ENCODE results near the gene ZNF778. TPM values are rescaled to one million over a fixed set of nuclear protein-coding genes. Genes with fewer than 3 reads are reported as not detected.
"Not testable (repeated sequence)": the region's sequence is repeated elsewhere in the genome, so short reads cannot be mapped to it uniquely, and the experiment has no call there.

ZNF778 gene
- total RNA-seq, 1 donor from 2014 or later, result 37.5 TPM

GRCh38 chr16:89257281-89257731 is 39.8 kb downstream of the ZNF778 start:
- DNase-seq, result peak; percentile 26

DNA sequence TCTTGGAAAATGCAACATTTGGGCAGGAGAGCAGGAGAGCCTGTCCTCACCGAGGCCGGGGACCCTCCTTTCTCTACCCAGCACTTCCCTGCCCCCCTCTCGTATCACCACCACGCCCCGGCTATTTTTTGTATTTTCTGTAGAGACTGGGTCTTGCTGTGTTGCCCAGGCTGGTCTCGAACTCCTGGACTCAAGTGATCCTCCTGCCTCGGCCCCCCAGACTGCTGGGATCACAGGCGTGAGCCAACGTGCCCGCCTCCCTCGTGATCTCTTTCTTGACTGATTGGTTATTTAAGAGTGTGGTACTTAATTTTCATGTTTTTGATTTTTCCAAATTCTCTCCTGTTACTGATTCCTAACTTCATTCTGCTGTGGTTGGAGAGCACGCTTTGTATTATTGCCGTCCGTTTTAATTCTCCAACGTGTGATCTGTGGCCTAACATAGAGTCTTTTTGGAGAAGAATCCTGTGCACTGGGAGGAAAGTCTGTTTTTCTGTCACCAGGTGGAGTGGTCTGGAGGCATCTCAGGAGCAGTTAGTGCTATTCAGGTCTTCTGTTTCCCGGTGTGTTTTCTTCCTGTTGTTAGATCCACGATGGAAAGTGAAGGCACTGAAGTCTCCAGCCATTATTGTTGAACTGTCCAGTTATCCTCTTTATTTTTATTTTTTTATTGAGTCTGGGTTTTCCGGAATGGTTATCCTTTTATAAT is 40.4 kb downstream of the ZNF778 start:
- DNase-seq, result no peak

GRCh38 chr16:89259901-89260300 is 42.4 kb downstream of the ZNF778 start:
- not testable (repeated sequence) for DNase-seq

- no peak for DNase-seq
Measured at GRCh38 chr16:89261691-89262563, 44.4 kb downstream of the ZNF778 start.

GRCh38 chr16:89264800-89265550 is 47.5 kb downstream of the ZNF778 start:
- DNase-seq, result no peak

DNA sequence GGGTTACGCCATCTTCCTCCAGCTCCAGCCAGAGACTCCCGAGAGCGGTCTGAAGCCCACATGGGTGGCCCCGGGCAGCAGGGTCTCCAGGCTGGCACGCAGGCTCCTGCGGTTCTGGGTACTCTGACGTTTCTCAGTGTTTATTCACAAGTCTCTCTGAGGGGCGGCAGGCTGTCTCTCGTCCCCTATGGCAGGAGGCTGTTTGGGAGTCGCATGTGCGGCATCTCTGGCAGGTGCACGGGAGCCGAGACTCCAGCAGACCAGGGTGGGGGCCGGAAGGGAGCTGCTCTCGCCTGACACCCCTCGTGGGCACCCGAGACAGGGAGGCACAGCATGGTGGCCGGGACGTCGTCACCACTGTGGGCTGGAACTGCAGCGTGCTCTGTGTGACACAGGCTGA is 48.1 kb downstream of the ZNF778 start:
- no peak for DNase-seq

DNA sequence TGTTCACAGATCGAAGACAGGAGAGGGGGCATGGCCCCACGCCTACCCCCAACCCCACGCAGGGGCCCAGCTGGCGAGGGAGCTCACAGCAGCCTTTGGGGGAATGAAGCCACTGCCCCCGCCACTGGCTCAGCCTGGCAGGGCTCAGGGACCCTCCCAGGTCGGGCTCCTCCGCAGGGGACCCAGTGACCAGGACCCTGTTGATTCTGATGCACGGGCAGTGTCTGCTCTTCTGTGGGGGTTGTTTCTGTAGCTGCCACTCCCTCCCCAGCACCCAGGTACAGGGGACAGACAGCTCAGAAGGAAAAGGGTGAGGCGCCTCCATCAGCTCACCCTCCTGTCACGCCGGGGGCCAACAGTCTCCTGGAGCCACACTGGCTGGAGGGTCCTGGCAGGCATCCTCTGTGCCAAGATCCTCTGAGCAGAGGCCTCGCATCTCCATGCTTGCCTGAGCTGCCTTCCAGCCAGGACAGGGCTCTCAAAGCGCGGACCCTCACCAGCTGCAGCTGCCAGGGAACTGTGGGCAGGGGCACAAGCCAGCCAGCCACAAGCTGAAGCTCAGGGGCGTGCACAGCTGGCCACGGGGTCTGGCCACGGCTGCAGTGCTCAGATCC is 49.1 kb downstream of the ZNF778 start:
- DNase-seq, result no peak

- DNase-seq, result not testable (repeated sequence)
Measured at GRCh38 chr16:89267746-89268145, 50.2 kb downstream of the ZNF778 start.

DNA sequence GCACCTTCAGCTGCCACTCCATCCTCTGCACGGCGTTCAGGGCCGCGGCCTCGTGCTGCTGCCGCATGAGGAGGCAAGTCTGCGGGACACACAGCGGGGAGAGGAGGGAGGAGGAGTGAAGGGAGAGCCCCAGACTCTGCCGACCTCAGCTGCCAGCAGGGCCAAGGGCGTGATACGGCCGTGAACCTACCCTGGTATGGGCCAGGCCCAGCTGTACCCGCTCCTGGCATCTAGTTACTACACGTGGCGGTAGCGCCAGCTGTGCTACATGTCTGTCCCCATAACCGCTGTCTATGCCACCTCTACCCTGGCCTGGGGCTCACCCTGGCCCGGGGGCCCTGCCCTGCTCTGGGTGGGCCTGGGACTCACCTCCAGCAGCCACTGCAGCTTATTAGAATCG is 51.1 kb downstream of the ZNF778 start:
- DNase-seq, result no peak

DNA sequence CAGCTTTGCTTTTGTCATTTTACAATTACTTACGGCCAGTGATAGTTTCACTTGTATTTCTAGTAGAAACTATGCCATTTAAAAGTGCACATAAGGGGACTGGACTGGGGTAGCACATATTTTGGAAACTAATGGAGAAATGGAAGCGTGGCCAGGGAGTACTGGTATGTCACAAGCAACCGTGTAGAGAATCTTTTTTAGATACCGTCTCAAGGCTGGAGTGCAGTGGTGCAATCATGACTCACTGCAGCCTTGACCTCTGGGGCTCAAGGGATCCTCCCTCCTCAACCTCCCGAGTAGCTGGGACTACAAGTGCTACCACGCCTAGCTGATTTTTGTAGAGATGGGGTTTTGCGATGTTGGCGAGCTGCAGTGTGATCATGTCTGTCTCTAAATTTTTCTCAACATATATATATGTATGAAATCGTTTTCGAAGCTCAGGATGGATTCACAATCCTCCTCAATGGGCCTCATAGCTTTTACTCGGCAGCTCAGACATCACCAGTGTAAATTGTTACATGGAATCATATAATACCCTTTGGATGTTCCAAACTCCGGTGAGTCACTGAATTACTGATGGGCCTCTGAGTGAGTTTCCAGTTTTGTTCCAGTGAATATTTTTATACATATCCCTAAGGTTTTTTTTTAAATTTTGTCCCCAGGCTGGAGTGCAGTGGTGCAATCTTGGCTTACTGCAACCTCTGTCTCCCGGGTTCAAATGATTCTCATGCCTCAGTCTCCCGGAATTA is 51.7 kb downstream of the ZNF778 start:
- no peak for DNase-seq

DNA sequence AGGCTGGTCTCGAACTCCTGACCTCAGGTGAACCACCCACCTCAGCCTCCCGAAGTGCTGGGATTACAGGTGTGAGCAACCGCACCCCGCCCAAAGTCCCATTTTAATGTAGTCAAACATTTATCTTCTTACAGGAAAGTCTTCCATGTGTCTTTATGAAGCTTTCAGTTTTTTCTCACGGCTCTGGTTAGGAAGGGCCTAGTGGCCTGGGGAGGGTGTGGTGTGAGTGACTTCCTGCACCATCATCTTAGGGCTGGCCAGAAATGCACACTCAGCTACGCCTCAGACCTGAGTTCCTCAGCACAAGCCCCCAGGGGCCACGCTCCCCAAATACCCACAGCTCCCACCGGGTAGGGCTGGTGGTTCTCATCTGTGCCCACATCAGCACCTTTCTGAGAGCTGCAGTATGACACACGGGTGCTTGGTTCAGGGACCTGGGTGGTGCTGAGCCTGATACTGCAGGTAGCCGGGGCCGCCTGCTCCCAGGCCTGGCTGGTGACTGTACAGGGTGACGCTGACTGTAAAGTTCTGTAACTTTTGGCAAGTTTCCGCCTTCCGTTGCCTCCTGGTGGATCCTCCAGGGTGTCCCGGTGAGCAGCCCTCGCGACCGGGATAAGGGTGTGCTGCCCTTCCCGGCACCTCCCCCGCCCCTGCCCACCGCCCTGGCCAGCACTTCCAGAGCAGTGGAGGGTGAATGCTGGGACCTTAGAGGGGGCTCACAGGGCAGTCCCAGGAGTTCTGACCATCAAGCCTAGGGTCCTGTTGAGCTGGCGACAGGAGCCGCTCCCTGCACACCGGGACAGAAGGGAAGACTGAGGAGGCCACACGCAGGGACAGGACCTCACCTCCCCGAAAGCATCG is 52.5 kb downstream of the ZNF778 start:
- no peak for DNase-seq

DNA sequence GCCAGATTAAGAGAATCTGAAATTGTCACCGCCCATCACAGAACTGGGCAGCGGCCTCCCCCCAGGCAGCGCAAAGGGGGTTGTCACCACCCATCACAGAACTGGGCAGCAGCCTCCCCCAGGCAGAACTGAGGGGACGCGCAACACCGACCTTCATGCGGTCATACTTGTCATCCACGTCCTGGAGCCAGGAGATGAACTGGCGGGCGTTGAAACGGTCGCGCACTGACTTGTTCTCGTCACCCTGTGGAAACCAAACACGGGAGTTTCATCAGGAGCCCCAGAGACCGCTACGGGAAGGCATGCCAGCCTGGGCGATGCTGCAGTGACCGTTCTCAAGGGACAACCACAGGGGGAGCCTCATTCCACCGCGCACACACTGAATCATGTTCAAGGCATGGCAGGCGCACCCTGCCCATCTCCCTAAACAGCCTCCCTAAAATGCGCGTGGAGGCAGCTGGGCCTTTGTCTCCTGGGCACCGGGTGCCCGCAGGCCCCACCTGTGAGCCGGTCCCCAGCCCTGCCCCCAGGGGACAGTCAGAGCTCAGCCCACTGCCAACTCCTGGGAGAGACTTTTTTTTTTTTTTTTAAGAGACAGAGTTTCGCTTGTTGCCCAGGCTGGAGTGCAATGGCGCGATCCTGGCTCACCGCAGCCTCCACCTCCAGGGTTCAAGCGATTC is 53.3 kb downstream of the ZNF778 start:
- DNase-seq, result no peak

- no peak for DNase-seq
Measured at GRCh38 chr16:89272631-89273030, 55.1 kb downstream of the ZNF778 start.

DNA sequence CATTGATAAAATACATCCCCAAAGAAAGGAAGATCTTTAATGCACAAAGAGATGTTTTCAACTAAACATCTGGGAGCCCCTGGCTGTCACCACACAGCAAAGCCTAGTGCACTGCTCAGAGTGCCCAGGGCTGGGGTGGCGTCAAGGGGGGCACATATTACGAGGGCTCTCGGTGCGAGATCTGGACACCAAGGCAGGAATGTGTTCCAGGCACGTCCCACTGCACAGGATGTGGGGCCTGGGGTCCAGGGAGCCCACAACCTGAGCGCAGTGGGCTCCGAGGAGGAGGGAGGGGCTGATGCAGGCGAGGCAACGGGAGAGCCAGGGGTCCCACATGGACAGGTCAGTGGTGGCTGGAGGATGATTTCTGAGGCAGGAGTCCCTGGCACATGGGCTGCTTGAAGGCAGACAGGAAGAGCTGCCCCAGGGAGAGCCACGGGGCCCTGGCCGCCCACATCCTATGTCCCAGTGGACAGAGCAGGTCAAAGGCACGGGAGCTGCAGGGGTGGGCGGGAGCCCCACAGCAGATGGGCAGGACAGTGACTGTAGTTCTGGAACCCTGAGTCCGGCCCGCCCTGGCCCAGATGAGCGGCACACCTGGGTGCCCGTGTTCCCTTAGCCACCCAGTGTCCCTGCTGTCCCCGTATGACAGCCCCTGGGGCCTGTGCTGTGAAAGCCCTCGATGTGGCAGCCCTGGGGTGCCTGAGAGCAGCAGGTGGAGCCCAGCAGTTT is 56.4 kb downstream of the ZNF778 start:
- no peak for DNase-seq

DNA sequence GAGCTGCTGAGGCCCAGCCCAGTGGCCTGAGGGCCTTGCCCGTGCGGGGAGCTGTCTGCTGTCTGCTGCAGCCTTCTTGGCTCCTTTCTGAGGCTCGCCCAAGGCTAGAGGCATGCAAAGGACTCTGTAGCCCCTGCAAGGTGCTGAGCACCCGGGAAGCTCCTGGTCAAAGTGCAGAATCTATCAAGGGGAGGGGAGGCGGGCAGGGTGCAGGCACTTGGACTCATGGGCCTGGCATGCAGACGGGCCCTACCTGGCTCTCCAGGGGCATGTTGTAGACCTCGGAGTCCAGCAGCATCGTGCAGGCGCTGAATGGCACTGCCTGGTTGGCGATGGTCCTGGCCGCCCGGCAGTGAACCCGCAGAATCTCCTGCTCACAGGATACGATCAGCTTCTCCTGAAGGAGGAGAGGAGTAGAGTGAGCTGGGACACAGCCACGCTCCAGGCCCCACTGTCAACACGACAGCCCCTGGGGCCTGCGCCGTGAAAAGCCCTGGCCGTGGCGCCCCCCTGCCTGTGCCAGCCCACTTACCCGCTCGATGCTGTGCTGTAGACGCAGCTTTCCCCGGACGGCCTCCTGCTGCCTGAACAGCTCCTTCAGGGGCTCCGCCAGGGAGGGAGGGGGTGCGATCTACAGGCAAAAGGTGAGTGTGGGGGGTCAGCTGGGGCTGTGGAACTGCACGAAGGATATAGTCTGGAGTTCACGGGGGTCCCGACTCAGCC is 57.2 kb downstream of the ZNF778 start:
- no peak for DNase-seq

DNA sequence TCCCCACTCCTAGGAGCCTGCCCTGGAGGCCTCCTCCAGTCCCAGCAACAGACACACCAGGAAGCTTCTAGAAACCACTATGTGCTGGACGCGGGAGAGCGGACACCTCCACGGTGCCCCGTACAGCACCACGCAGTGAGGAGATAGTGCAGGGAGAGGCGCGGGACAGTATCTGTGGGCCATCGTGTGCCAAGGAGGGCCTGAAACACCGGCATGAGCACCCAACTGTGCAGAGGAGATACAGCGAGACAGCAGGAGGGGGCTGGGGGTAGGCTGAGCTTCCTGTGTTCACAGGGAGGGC is 57.7 kb downstream of the ZNF778 start:
- no peak for DNase-seq

DNA sequence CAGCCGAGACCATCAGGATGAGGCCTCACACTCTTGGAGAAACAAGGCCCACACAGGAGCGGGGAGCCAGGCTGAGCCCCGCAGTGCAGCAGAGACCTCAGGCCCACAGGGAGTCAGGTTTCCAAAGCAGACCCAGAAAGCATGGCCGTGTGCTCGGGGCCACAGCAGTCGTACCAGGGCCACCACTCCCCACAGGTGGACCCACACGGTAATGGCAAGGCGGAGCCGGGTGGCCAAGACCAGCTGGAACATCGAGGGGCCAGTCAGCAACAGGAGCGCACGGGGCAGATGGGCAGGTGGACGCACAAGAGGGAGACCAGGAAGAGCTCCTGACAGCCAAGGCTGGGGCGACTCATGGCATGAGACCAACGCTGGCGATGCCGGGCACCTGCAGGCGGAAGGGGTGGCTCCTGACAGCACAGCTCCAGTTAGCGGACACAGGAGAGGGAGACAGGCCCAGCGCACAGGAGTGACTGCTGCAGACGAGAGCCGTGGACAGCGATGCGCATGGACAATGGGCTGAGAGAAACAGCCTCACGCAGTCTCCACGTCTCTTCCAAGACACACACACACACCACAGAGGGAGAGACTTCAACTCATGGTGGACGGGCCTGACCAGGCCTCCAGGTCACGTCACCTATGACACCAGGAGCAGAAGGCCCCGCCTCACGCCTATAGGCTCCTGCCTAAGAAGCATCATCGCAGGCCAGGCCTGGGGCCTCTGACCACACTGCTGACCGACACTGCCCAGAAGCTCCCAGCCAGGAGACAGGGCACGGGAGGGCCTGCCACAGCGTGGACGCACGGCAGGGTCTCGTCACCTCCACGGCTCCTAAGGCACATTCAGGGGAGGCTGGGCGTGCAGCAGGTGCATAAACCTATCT is 58.6 kb downstream of the ZNF778 start:
- DNase-seq, result no peak

GRCh38 chr16:89277049-89277448 is 59.5 kb downstream of the ZNF778 start:
- no peak for DNase-seq

All from tongue (tissue), 2 donors.